SU-DHL-6 (cell line): ENCODE measurements around the gene EIF4B.

Experiments used
- EZH2phosphoT487 ChIP-seq: fragments of 200-600 bp; sonication (generic), shearing (Covaris generic); conservative IDR thresholded peaks from 2 replicates; pipeline ENCODE4 v1.6.1; 2018; ENCODE audit warnings: mild to moderate bottlenecking, antibody characterized with exemption, low read length, moderate library complexity, mixed read lengths
- TF ChIP-seq, protein P1 (sequence below): fragments of 200-600 bp; sonication (generic); IDR thresholded peaks from one replicate; pipeline ENCODE4 v1.5.1; 2017; ENCODE audit warnings: antibody characterized with exemption, mild to moderate bottlenecking, low read length, moderate library complexity; ENCODE audit not compliant: insufficient read depth, poor library complexity, severe bottlenecking

DNA sequence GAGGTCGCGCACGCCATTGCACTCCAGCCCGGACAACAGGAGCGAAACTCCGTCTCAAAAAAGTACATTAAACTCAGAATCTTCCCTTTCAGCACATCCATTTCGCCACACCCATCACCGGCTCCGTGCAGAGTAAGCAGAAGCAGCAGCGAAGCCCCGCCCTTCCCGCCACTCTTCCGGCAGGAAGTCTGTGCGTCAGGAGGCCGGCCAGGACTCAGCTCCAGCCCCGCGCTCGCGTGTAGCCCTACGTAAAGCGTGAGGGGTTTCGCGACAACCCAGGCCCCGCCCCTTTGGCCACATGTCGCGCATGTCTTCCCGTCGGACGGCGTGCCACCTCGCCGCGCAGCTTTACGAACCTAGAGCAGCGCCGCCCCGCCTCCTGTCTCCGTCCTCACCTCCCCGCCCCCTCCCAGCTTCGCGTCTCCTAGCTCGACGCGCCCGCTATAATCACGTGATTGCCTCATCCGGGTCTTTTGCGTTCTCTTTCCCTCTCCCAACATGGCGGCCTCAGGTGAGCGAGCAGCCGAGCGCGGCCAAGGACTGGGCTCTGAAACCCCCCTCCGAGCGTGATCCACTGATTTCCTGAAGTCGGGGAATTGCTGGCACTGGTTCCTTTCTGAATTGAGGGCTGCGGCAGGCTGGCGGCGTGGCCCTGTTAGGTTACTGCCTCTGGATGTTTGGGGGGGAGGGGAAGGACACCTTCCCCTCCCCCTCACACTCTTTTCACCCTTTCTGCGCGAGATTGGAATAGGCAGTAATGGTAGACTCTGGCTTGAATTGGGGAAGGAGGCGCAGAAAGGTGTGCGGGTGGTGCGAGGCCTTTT is at the start of gene EIF4B:
- no peak for TF ChIP-seq EZH2phosphoT487
- TF ChIP-seq, protein P1, sequence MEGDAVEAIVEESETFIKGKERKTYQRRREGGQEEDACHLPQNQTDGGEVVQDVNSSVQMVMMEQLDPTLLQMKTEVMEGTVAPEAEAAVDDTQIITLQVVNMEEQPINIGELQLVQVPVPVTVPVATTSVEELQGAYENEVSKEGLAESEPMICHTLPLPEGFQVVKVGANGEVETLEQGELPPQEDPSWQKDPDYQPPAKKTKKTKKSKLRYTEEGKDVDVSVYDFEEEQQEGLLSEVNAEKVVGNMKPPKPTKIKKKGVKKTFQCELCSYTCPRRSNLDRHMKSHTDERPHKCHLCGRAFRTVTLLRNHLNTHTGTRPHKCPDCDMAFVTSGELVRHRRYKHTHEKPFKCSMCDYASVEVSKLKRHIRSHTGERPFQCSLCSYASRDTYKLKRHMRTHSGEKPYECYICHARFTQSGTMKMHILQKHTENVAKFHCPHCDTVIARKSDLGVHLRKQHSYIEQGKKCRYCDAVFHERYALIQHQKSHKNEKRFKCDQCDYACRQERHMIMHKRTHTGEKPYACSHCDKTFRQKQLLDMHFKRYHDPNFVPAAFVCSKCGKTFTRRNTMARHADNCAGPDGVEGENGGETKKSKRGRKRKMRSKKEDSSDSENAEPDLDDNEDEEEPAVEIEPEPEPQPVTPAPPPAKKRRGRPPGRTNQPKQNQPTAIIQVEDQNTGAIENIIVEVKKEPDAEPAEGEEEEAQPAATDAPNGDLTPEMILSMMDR = no peak
